GM20431 (cell line): ENCODE measurements around the gene KRT86.

Source experiments
- in situ Hi-C: fragments of 300-500 bp; cut with MseI, MboI; formaldehyde crosslinking; loops from one replicate; pipeline ENCODE4 v1.15.0; 2020; ENCODE audit warnings: low sequenced_read_pairs; ENCODE audit not compliant: unreplicated experiment

Gene KRT86

GRCh38 chr12:52347016-52347415 lies 72.6 kb downstream of the KRT86 start:
- in situ Hi-C loops: no loop called here

GRCh38 chr12:52347551-52348510 lies 73.4 kb downstream of the KRT86 start:
- in situ Hi-C loops: no loop called here

- in situ Hi-C loops: no loop called here
Measured at GRCh38 chr12:52349196-52349595, 74.8 kb downstream of the KRT86 start.

- in situ Hi-C loops: loop anchor here (25.0 kb wide), 1 partner anchor 637 kb away; no protein-coding TSS in a partner anchor
Measured at GRCh38 chr12:52350021-52350620, 75.7 kb downstream of the KRT86 start.

GRCh38 chr12:52350786-52351185 lies 76.3 kb downstream of the KRT86 start:
- in situ Hi-C loops: loop anchor here (25.0 kb wide), 1 partner anchor 637 kb away; no protein-coding TSS in a partner anchor

- in situ Hi-C loops: loop anchor here (25.0 kb wide), 1 partner anchor 636 kb away; no protein-coding TSS in a partner anchor
Measured at GRCh38 chr12:52351196-52352059, 77.0 kb downstream of the KRT86 start.

GRCh38 chr12:52352951-52353350 lies 78.5 kb downstream of the KRT86 start:
- in situ Hi-C loops: loop anchor here (25.0 kb wide), 1 partner anchor 634 kb away; no protein-coding TSS in a partner anchor

GRCh38 chr12:52353766-52354165 lies 79.3 kb downstream of the KRT86 start:
- in situ Hi-C loops: loop anchor here (25.0 kb wide), 1 partner anchor 634 kb away; no protein-coding TSS in a partner anchor

GRCh38 chr12:52354200-52354599 lies 79.8 kb downstream of the KRT86 start:
- in situ Hi-C loops: loop anchor here (25.0 kb wide), 1 partner anchor 633 kb away; no protein-coding TSS in a partner anchor

GRCh38 chr12:52355176-52355575 lies 80.7 kb downstream of the KRT86 start:
- in situ Hi-C loops: loop anchor here (25.0 kb wide), 1 partner anchor 632 kb away; no protein-coding TSS in a partner anchor

- in situ Hi-C loops: loop anchor here (25.0 kb wide), 1 partner anchor 631 kb away; no protein-coding TSS in a partner anchor
Measured at GRCh38 chr12:52356031-52356761, 81.8 kb downstream of the KRT86 start.

- in situ Hi-C loops: loop anchor here (25.0 kb wide), 1 partner anchor 630 kb away; no protein-coding TSS in a partner anchor
Measured at GRCh38 chr12:52356762-52357580, 82.5 kb downstream of the KRT86 start.
